IMR-90 (cell line): ENCODE measurements around the gene EBP. TPM values are rescaled to one million over a fixed set of nuclear protein-coding genes. Genes with fewer than 3 reads are reported as not detected.
A peak's percentile ranks its signal among the peaks of the same experiment; 100 is the strongest.

Experiments
- ATAC-seq: fragments of 200-7000 bp; cut with Tn5 transposase; 2 replicates; pipeline ENCODE4 v1.9.1; 2020; ENCODE audit warnings: low read depth, mild to moderate bottlenecking, moderate library complexity
- BruUV-seq: library from RNA; stranded (reverse); fragments of 400-500 nt; replicated peaks from 2 replicates; lab custom pipeline; 2021; lab: Mats Ljungman, UMichigan
- CTCF ChIA-PET: fragments of 300-600 bp; formaldehyde crosslinking; extraction: SDS; loops from one replicate; lab custom pipeline; 2021; ENCODE audit warnings: antibody characterized with exemption; lab: Yijun Ruan, JAX
- POLR2A ChIA-PET: fragments of 300-600 bp; sonication (Branson Sonifier 250); formaldehyde crosslinking; loops from one replicate; lab custom pipeline; 2022; ENCODE audit warnings: antibody characterized with exemption; ENCODE audit not compliant: unreplicated experiment; lab: Charles Lee
- DNase-seq: peaks from one replicate; pipeline ENCODE4 v3.0.0; 2013
- H2AFZ ChIP-seq: replicated peaks from 2 replicates; pipeline ENCODE3; 2013; ENCODE audit warnings: low read length, mild to moderate bottlenecking; ENCODE audit not compliant: poor library complexity
- H2AK5ac ChIP-seq: 2 replicates; pipeline ENCODE4 v1.6.1; 2013; ENCODE audit warnings: low read depth, low read length, inconsistent platforms
- H2AK9ac ChIP-seq: replicated peaks from 2 replicates; pipeline ENCODE3; 2013; ENCODE audit warnings: mild to moderate bottlenecking, low read depth, low read length, moderate library complexity; ENCODE audit not compliant: poor library complexity
- H2BK120ac ChIP-seq: 2 replicates; pipeline ENCODE4 v1.6.1; 2013; ENCODE audit warnings: low read depth, low read length, inconsistent platforms
- H2BK15ac ChIP-seq: 3 replicates; pipeline ENCODE4 v1.6.1; 2013; ENCODE audit warnings: low read depth, low read length, inconsistent platforms
- H2BK20ac ChIP-seq: 2 replicates; pipeline ENCODE4 v1.6.1; 2013; ENCODE audit warnings: low read depth, mild to moderate bottlenecking, inconsistent platforms, low read length, moderate library complexity
- H2BK5ac ChIP-seq: 2 replicates; pipeline ENCODE4 v1.6.1; 2013; ENCODE audit warnings: mild to moderate bottlenecking, low read depth, low read length, inconsistent platforms; ENCODE audit not compliant: poor library complexity, severe bottlenecking
- H3K14ac ChIP-seq: replicated peaks from 2 replicates; pipeline ENCODE4 v1.6.1; 2013; ENCODE audit warnings: low read depth, low read length, inconsistent platforms
- H3K18ac ChIP-seq: 2 replicates; pipeline ENCODE4 v1.6.1; 2013; ENCODE audit warnings: low read depth, low read length, control low read depth
- H3K23ac ChIP-seq: 2 replicates; pipeline ENCODE4 v1.6.1; 2013; ENCODE audit warnings: low read depth, low read length, inconsistent platforms
- H3K27ac ChIP-seq: 2 replicates; pipeline ENCODE4 v1.5.1; 2013; ENCODE audit warnings: mild to moderate bottlenecking, control low read depth, low read length; ENCODE audit not compliant: insufficient read depth
- H3K27me3 ChIP-seq: 2 replicates; pipeline ENCODE4 v1.6.1; 2013; ENCODE audit warnings: low read length; ENCODE audit not compliant: control insufficient read depth, insufficient read depth
- H3K36me3 ChIP-seq: 2 replicates; pipeline ENCODE4 v1.6.1; 2013; ENCODE audit warnings: low read length, mixed read lengths; ENCODE audit not compliant: control insufficient read depth, insufficient read depth
- H3K4ac ChIP-seq: 2 replicates; pipeline ENCODE4 v1.6.1; 2013; ENCODE audit warnings: low read depth, low read length, inconsistent platforms
- H3K4me1 ChIP-seq: 2 replicates; pipeline ENCODE4 v1.6.1; 2013; ENCODE audit warnings: low read length, mixed read lengths; ENCODE audit not compliant: control insufficient read depth, insufficient read depth
- H3K4me2 ChIP-seq: 2 replicates; pipeline ENCODE4 v1.6.1; 2013; ENCODE audit warnings: low read depth, mild to moderate bottlenecking, control low read depth, low read length, moderate library complexity
- H3K4me3 ChIP-seq: 2 replicates; pipeline ENCODE4 v1.5.1; 2013; ENCODE audit warnings: low read depth, mild to moderate bottlenecking, control low read depth, low read length, moderate library complexity; ENCODE audit not compliant: insufficient read depth
- H3K56ac ChIP-seq: 2 replicates; pipeline ENCODE4 v1.6.1; 2013; ENCODE audit warnings: low read length, inconsistent platforms; ENCODE audit not compliant: insufficient read depth; ENCODE audit errors: extremely low read depth
- H3K79me1 ChIP-seq, 2 experiments: 2 replicates each; pipeline ENCODE4 v1.6.1; 2013; ENCODE audit warnings: low read length in 2 of 2, inconsistent platforms in 1 of 2, low read depth in 1 of 2
- H3K9ac ChIP-seq: 2 replicates; pipeline ENCODE4 v1.6.1; 2013; ENCODE audit warnings: low read depth, low read length, control low read depth
- H3K9me1 ChIP-seq: 2 replicates; pipeline ENCODE4 v1.6.1; 2013; ENCODE audit warnings: low read length, inconsistent platforms; ENCODE audit not compliant: insufficient read depth
- H3K9me3 ChIP-seq: 2 replicates; pipeline ENCODE4 v1.6.1; 2013; ENCODE audit warnings: low read length; ENCODE audit not compliant: control insufficient read depth, insufficient read depth
- H4K20me1 ChIP-seq: 2 replicates; pipeline ENCODE4 v1.6.1; 2013; ENCODE audit warnings: low read length, inconsistent platforms; ENCODE audit not compliant: insufficient read depth
- H4K5ac ChIP-seq: 2 replicates; pipeline ENCODE4 v1.6.1; 2013; ENCODE audit warnings: mild to moderate bottlenecking, low read depth, low read length, control low read depth
- H4K8ac ChIP-seq, 2 experiments: 2 replicates each; pipeline ENCODE4 v1.6.1; 2013; ENCODE audit warnings: low read depth in 2 of 2, low read length in 2 of 2, control low read depth in 1 of 2, inconsistent platforms in 1 of 2
- H4K91ac ChIP-seq: 2 replicates; pipeline ENCODE4 v1.6.1; 2013; ENCODE audit warnings: low read depth, low read length, inconsistent platforms; ENCODE audit not compliant: insufficient read depth
- BHLHE40 ChIP-seq: fragments of 150-350 bp; IDR thresholded peaks from 2 replicates; pipeline ENCODE4 v1.6.1; 2016; ENCODE audit warnings: mild to moderate bottlenecking, low read depth, low read length
- WGBS, 2 experiments: methylation state at CpG; one replicate each; pipeline versions ENCODE4 v1.1.5 to v1.1.7; 2013; ENCODE audit warnings: missing lambda C conversion rate in 2 of 2; ENCODE audit not compliant: insufficient read length in 1 of 2; ENCODE audit errors: extremely low coverage in 2 of 2; 5-methylcytosine and 5-hydroxymethylcytosine counted together
- dilution Hi-C: fragments of 300-500 bp; cut with HindIII; formaldehyde crosslinking; loops from one replicate; pipeline ENCODE4 v1.14.3; 2018; ENCODE audit warnings: low sequenced_read_pairs; ENCODE audit not compliant: unreplicated experiment
- in situ Hi-C: fragments of 300-500 bp; cut with MboI; formaldehyde crosslinking; loops from 3 replicates; pipeline ENCODE4 v1.14.3; 2019; ENCODE audit warnings: low sequenced_read_pairs, inconsistent platforms, mixed read lengths
- intact Hi-C: fragments of 100-400 bp; cut with micrococcal nuclease; formaldehyde crosslinking; loops from 2 replicates; pipeline ENCODE4 v1.10.0; 2022
- polyA plus RNA-seq, 3 experiments: library from polyadenylated mRNA; depleted of rRNA; stranded (reverse); fragments of >200 nt; gene quantifications; 2 replicates each; pipeline ENCODE4 v1.2.3, GENCODE V29; 2012; ENCODE audit warnings: low replicate concordance in 1 of 3
- total RNA-seq: library from RNA; depleted of rRNA; stranded (reverse); fragments of >200 nt; gene quantifications from 2 replicates; pipeline ENCODE4 v1.2.3, GENCODE V29; 2012

The EBP gene
- total and polyA plus RNA-seq, 2 of the 4 experiments (the other 2 are of a cell fraction), result 39.4 to 78.9 TPM

DNA sequence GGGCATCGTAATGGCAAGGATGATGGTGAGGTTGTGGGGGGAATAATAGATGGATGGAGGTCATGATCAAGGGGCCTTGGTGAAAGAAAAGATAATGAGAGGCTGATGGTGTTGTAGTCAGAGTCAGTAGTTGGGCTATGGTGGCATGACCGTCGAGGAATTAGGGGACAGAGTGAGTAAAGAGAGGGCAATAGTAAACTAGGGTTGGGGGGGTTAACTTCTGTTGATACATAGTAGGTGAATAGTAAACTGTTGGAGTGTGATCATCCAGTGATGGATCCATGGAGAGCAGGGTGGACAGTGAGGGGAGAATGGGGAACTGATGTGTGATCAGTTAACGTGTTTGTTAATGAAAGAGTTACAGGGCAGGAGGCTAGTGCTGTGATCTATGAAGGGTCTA is 44.7 kb upstream of the EBP start:
- Histone ChIP-seq H2BK120ac (no peak overlapping the region), H2BK20ac (no peak overlapping the region), H3K79me1 (peaks cover 0 to 23% of the 10 kb centered on the region in 2 experiments; a peak in 2 of 4 replicates), H3K4ac (peak overlapping the region; percentile 81), H3K4me3 (peak overlapping the region; percentile 82), H3K4me2 (peak overlapping the region; percentile 86), H3K27ac (no peak overlapping the region), H3K23ac (peak overlapping the region; percentile 52; the same call in 1 of the 2 replicates), H3K56ac (0 out of 2 replicates have a peak overlapping the region, but pooled peaks have one; percentile 46), H4K20me1 (no peaks in the 10 kb centered on the region; the same call in 1 of the 2 replicates), H2BK15ac (no peak overlapping the region), H3K36me3 (peaks cover 5% of the 10 kb centered on the region; the same call in 1 of the 2 replicates), H2BK5ac (peak overlapping the region; percentile 37), H3K4me1 (no peaks in the 10 kb centered on the region), H3K9me3 (no peaks in the 10 kb centered on the region), H3K27me3 (no peaks in the 10 kb centered on the region), H3K9ac (peak overlapping the region; percentile 70; the same call in 1 of the 2 replicates), H4K8ac (peak overlapping the region; percentile 55 to 77; a peak in 1 of 4 replicates), H3K18ac (no peak overlapping the region), H4K5ac (no peak overlapping the region), H3K9me1 (peaks cover 7% of the 10 kb centered on the region), H3K14ac (peak overlapping the region; percentile 71), H2AK9ac (no peak overlapping the region), H4K91ac (no peak overlapping the region), H2AFZ (no peak overlapping the region), H2AK5ac (peak overlapping the region; percentile 77; the same call in 1 of the 2 replicates)
- ChIA-PET POLR2A (no interaction called here), CTCF (interaction anchor here (0.6 kb wide), 1 partner anchor 588 kb away, joined by 3 read pairs; no protein-coding TSS in a partner anchor)
- no TSS peak for BruUV-seq
- intact Hi-C loops (no loop called here), in situ Hi-C loops (no loop called here), dilution Hi-C loops (no loop called here)
- 64 to 100% methylated on average over 1 to 2 of the region's 4 CpGs for WGBS, 2 experiments
- ATAC-seq (no peak), DNase-seq (no peak)
- no peak for TF ChIP-seq BHLHE40
